ENCODE results near the gene GPANK1. TPM values are rescaled to one million over a fixed set of nuclear protein-coding genes. Genes with fewer than 3 reads are reported as not detected.

Gene GPANK1
- total and polyA plus RNA-seq, 9 of the 15 experiments (the other 6 are each of a cell fraction or from before 2014, with no cell fraction given): 32.2 to 111 (median 46.3) TPM

DNA sequence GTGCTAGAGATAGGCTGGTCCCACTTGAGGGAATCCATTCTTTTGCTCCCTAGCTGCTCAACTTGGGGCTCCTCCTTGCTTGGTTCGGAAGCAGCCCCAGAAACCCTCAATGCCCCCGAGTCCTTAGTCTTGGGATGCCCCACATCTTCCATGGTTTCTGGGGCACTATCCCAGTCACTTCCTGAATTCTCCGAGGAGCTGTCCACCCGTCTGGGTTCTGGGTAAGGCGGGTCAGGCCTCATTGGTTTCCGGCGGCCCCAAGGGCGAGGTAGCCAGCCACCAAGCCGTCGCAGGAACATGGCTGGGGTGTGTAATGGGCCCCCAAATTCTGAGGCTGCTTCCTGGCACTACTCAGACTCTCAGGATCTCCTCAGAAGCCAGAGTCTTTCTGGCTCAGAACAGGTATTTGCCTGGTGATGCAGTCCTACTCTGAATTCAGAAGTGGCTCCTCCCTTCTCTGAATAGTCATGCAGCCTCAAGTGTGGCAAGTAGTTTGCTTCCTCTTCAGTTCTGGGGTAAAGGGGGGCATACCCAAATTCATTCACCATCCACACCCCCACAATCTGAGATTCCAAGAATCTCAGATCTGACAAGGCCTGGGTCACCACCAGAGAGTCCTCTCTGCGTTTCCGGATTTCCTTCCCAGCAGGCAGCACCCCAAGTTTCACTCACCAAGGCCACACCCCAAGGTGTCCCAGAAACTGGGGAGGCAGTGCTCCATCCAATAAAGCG is 5.0 kb downstream of the GPANK1 start (continued):
- TF ChIP-seq POU5F1 (IDR thresholded peaks at IDR 0.05; ENCODE audit: borderline replicate concordance, low read depth, low read length, partially characterized antibody) (no peak), ARHGAP35 (IDR thresholded peaks at IDR 0.05; ENCODE audit: partially characterized antibody) (no peak), ZNF165 (CRISPR knock-in tag; IDR thresholded peaks at IDR 0.05; ENCODE audit: borderline replicate concordance) (peak; percentile 90), CBX5 (IDR thresholded peaks at IDR 0.05; ENCODE audit: borderline replicate concordance, low read depth) (no peak), ZBED1 (IDR thresholded peaks at IDR 0.05) (peak; percentile 28; the same call in 1 of the 2 replicates), RB1 (IDR thresholded peaks at IDR 0.05; ENCODE audit: low read depth) (no peak), FOXK2 (conservative IDR thresholded peaks at IDR 0.05 in 1 of 2, IDR thresholded peaks at IDR 0.05 in 1 of 2; ENCODE audit: low read depth in 2 of 2) (no peak), KDM1A (IDR thresholded peaks at IDR 0.05) (no peak), NCOA4 (IDR thresholded peaks at IDR 0.05; ENCODE audit: partially characterized antibody) (no peak), FIP1L1 (IDR thresholded peaks at IDR 0.05; ENCODE audit: low read depth, low read length, poor library complexity, severe bottlenecking) (no peak), RBM15 (IDR thresholded peaks at IDR 0.05; ENCODE audit: insufficient read depth, low read length) (no peak), TAF9B (IDR thresholded peaks at IDR 0.05; ENCODE audit: partially characterized antibody) (no peak), ZBTB7A (IDR thresholded peaks at IDR 0.05; ENCODE audit: borderline replicate concordance, control insufficient read depth, low read depth, low read length) (peak; percentile 9; the same call in 1 of the 2 replicates), YBX1 (IDR thresholded peaks at IDR 0.05) (no peak), SMAD2 (IDR thresholded peaks at IDR 0.05; ENCODE audit: low read depth, low read length) (no peak), NCOA1 (IDR thresholded peaks at IDR 0.05; ENCODE audit: low read depth) (peak; percentile 35; the same call in 1 of the 2 replicates), SMAD3 (CRISPR knock-in tag; conservative IDR thresholded peaks at IDR 0.05) (0 out of 2 replicates have a peak, but pooled peaks have one; percentile 5), ZNF57 (CRISPR knock-in tag; IDR thresholded peaks at IDR 0.05) (peak; percentile 69), EHMT2 (IDR thresholded peaks at IDR 0.05) (peak; percentile 95)
- TF ChIP-seq, protein P1, sequence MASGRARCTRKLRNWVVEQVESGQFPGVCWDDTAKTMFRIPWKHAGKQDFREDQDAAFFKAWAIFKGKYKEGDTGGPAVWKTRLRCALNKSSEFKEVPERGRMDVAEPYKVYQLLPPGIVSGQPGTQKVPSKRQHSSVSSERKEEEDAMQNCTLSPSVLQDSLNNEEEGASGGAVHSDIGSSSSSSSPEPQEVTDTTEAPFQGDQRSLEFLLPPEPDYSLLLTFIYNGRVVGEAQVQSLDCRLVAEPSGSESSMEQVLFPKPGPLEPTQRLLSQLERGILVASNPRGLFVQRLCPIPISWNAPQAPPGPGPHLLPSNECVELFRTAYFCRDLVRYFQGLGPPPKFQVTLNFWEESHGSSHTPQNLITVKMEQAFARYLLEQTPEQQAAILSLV (tag; IDR thresholded peaks at IDR 0.05): no peak
- TF ChIP-seq, protein P2, sequence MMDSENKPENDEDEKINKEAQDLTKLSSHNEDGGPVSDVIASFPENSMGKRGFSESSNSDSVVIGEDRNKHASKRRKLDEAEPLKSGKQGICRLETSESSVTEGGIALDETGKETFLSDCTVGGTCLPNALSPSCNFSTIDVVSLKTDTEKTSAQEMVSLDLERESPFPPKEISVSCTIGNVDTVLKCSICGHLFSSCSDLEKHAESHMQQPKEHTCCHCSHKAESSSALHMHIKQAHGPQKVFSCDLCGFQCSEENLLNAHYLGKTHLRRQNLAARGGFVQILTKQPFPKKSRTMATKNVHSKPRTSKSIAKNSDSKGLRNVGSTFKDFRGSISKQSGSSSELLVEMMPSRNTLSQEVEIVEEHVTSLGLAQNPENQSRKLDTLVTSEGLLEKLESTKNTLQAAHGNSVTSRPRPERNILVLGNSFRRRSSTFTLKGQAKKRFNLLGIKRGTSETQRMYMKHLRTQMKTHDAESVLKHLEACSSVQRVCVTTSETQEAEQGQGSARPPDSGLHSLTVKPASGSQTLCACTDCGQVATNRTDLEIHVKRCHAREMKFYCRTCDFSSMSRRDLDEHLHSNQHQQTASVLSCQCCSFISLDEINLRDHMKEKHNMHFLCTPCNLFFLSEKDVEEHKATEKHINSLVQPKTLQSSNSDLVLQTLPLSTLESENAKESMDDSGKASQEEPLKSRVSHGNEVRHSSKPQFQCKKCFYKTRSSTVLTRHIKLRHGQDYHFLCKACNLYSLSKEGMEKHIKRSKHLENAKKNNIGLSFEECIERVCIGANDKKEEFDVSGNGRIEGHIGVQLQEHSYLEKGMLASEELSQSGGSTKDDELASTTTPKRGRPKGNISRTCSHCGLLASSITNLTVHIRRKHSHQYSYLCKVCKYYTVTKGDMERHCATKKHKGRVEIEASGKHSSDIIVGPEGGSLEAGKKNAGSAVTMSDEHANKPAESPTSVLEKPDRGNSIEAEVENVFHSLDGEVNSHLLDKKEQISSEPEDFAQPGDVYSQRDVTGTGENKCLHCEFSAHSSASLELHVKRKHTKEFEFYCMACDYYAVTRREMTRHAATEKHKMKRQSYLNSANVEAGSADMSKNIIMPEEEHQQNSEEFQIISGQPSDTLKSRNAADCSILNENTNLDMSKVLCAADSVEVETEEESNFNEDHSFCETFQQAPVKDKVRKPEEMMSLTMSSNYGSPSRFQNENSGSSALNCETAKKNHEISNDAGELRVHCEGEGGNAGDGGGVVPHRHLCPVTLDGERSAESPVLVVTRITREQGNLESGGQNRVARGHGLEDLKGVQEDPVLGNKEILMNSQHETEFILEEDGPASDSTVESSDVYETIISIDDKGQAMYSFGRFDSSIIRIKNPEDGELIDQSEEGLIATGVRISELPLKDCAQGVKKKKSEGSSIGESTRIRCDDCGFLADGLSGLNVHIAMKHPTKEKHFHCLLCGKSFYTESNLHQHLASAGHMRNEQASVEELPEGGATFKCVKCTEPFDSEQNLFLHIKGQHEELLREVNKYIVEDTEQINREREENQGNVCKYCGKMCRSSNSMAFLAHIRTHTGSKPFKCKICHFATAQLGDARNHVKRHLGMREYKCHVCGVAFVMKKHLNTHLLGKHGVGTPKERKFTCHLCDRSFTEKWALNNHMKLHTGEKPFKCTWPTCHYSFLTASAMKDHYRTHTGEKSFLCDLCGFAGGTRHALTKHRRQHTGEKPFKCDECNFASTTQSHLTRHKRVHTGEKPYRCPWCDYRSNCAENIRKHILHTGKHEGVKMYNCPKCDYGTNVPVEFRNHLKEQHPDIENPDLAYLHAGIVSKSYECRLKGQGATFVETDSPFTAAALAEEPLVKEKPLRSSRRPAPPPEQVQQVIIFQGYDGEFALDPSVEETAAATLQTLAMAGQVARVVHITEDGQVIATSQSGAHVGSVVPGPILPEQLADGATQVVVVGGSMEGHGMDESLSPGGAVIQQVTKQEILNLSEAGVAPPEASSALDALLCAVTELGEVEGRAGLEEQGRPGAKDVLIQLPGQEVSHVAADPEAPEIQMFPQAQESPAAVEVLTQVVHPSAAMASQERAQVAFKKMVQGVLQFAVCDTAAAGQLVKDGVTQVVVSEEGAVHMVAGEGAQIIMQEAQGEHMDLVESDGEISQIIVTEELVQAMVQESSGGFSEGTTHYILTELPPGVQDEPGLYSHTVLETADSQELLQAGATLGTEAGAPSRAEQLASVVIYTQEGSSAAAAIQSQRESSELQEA (IDR thresholded peaks at IDR 0.05; ENCODE audit: low read depth): no peak
